Measurements from ENCODE around the gene RHBDD1.

DNA sequence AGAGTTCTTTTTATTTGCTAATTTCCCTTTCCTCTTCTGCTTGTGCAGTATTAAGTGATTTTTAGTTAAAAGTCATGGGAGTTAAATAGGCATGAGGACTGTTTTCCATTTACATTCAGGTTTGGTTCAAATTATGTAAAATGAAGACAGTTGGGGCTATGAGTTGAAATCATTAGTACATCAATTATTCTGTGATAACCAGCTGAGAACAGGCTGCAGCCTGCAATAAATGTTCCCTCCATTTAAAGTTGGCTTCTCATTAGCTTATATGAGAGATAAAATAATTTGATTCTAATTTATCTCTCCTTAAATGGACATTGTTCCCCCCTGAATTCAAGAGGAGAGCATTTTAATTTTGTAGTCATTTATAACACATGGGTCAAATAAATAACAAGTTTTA, 48.3 kb downstream of the RHBDD1 start:
- TF ChIP-seq, protein P1, sequence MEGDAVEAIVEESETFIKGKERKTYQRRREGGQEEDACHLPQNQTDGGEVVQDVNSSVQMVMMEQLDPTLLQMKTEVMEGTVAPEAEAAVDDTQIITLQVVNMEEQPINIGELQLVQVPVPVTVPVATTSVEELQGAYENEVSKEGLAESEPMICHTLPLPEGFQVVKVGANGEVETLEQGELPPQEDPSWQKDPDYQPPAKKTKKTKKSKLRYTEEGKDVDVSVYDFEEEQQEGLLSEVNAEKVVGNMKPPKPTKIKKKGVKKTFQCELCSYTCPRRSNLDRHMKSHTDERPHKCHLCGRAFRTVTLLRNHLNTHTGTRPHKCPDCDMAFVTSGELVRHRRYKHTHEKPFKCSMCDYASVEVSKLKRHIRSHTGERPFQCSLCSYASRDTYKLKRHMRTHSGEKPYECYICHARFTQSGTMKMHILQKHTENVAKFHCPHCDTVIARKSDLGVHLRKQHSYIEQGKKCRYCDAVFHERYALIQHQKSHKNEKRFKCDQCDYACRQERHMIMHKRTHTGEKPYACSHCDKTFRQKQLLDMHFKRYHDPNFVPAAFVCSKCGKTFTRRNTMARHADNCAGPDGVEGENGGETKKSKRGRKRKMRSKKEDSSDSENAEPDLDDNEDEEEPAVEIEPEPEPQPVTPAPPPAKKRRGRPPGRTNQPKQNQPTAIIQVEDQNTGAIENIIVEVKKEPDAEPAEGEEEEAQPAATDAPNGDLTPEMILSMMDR (conservative IDR thresholded peaks at IDR 0.05; ENCODE audit: low read length), result no peak
- no peak for TF ChIP-seq EZH2phosphoT487 (IDR thresholded peaks at IDR 0.05; ENCODE audit: borderline replicate concordance)
